GM23338 (cell line): ENCODE measurements around the gene SLC9A1.

Source experiments
- CREB1 ChIP-seq: fragments of 250-450 bp; sonication (Bioruptor Pico); IDR thresholded peaks from 2 replicates; pipeline ENCODE4 v1.5.0; 2020; ENCODE audit warnings: low read depth, mild to moderate bottlenecking, moderate library complexity
- CTCF ChIP-seq, 2 experiments: fragments of 200-600 bp in 1 of 2; sonication (generic) in 1 of 2; conservative IDR thresholded peaks; 2 replicates each; pipeline versions ENCODE4 v1.5.1 to v1.6.1; 2016 to 2017; ENCODE audit warnings: antibody characterized with exemption in 2 of 2, low read depth in 2 of 2, mild to moderate bottlenecking in 2 of 2, moderate library complexity in 1 of 2
- ETS1 ChIP-seq: IDR thresholded peaks from 2 replicates; pipeline ENCODE4 v1.6.1; 2016; ENCODE audit warnings: antibody characterized with exemption
- EZH2 ChIP-seq: fragments of 200-600 bp; sonication (generic); IDR thresholded peaks from one replicate; pipeline ENCODE4 v1.8.0; 2017; ENCODE audit warnings: antibody characterized with exemption, mild to moderate bottlenecking, low read depth; ENCODE audit not compliant: unreplicated experiment
- EZH2phosphoT487 ChIP-seq: fragments of 200-600 bp; sonication (generic); IDR thresholded peaks from one replicate; pipeline ENCODE4 v1.8.1; 2018; ENCODE audit warnings: antibody characterized with exemption; ENCODE audit not compliant: unreplicated experiment
- JUNB ChIP-seq: IDR thresholded peaks from one replicate; pipeline ENCODE4 v1.6.1; 2016; ENCODE audit warnings: antibody characterized with exemption; ENCODE audit not compliant: unreplicated experiment
- POLR2AphosphoS5 ChIP-seq: IDR thresholded peaks from 2 replicates; pipeline ENCODE4 v1.6.1; 2016; ENCODE audit warnings: antibody characterized with exemption, low read depth
- REST ChIP-seq: IDR thresholded peaks from one replicate; pipeline ENCODE4 v1.6.1; 2018; ENCODE audit warnings: antibody characterized with exemption; ENCODE audit not compliant: unreplicated experiment
- STAT1 ChIP-seq: IDR thresholded peaks from one replicate; pipeline ENCODE4 v1.6.1; 2016; ENCODE audit warnings: antibody characterized with exemption; ENCODE audit not compliant: unreplicated experiment

GRCh38 chr1:27109103-27109822 lies 45.7 kb downstream of the SLC9A1 start:
- TF ChIP-seq CTCF (conservative IDR thresholded peaks at IDR 0.05; ENCODE audit: low read depth in 2 of 2) (peak; percentile 71 to 86), EZH2 (no peak), EZH2phosphoT487 (no peak), REST (no peak), ETS1 (no peak), POLR2AphosphoS5 (no peak), CREB1 (CRISPR knock-in tag) (no peak), JUNB (no peak), STAT1 (no peak)
